ENCODE results near the gene WWOX. TPM values are rescaled to one million over a fixed set of nuclear protein-coding genes. Genes with fewer than 3 reads are reported as not detected.

Gene WWOX
- polyA plus RNA-seq, 4 donors: 4.9 to 15.8 (median 7.0) TPM

- Histone ChIP-seq H3K36me3 (ENCODE audit: control insufficient read depth in 3 of 3, insufficient read depth in 2 of 3, low read depth in 1 of 3, low read length in 3 of 3) (no peaks in the 10 kb centered on the region), H3K27ac (ENCODE audit: low read depth in 1 of 3, low read length in 2 of 3) (no peak overlapping the region), H3K27me3 (ENCODE audit: control insufficient read depth in 3 of 3, insufficient read depth in 3 of 3, low read length in 3 of 3) (no peaks in the 10 kb centered on the region), H3K4me1 (ENCODE audit: control insufficient read depth in 3 of 3, insufficient read depth in 2 of 3, low read depth in 1 of 3, low read length in 2 of 3) (peaks cover 3 to 14% (median 3%) of the 10 kb centered on the region in 3 donors), H3K9me3 (ENCODE audit: control insufficient read depth in 2 of 2, insufficient read depth in 1 of 2, low read depth in 1 of 2, low read length in 1 of 2) (no peaks in the 10 kb centered on the region), H3K4me3 (ENCODE audit: low read depth in 1 of 3, low read length in 3 of 3) (no peak overlapping the region)
- DNase-seq: no peak
- no peak for FAIRE-seq
- 90 to 93% (median 90%) methylated on average over 13 of the region's 13 CpGs for WGBS, 3 donors
Observed at GRCh38 chr16:79159261-79160049, 1060.0 kb downstream of the WWOX start.

- no peaks in the 10 kb centered on the region for H3K9me3 ChIP-seq (ENCODE audit: control insufficient read depth in 2 of 2, insufficient read depth in 1 of 2, low read depth in 1 of 2, low read length in 1 of 2)
- no peaks in the 10 kb centered on the region for H3K36me3 ChIP-seq (ENCODE audit: control insufficient read depth in 3 of 3, insufficient read depth in 2 of 3, low read depth in 1 of 3, low read length in 3 of 3)
- no peak overlapping the region for H3K4me3 ChIP-seq (ENCODE audit: low read depth in 1 of 3, low read length in 3 of 3)
- no peak for DNase-seq
- WGBS, 3 donors: 79 to 96% (median 93%) methylated on average over 3 of the region's 3 CpGs
- no peaks in the 10 kb centered on the region for H3K27me3 ChIP-seq (ENCODE audit: control insufficient read depth in 3 of 3, insufficient read depth in 3 of 3, low read length in 3 of 3)
- FAIRE-seq: no peak
- peak overlapping the region in 1 of 3 donors; percentile 58 for H3K27ac ChIP-seq (ENCODE audit: low read depth in 1 of 3, low read length in 2 of 3)
- H3K4me1 ChIP-seq (ENCODE audit: control insufficient read depth in 3 of 3, insufficient read depth in 2 of 3, low read depth in 1 of 3, low read length in 2 of 3): peaks cover 3 to 14% (median 3%) of the 10 kb centered on the region in 3 donors
Observed at GRCh38 chr16:79162977-79163376, 1063.5 kb downstream of the WWOX start.

- Histone ChIP-seq H3K36me3 (ENCODE audit: control insufficient read depth in 3 of 3, insufficient read depth in 2 of 3, low read depth in 1 of 3, low read length in 3 of 3) (no peaks in the 10 kb centered on the region), H3K4me3 (ENCODE audit: low read depth in 1 of 3, low read length in 3 of 3) (peak overlapping the region in 2 of 3 donors; percentile 11 to 18), H3K27ac (ENCODE audit: low read depth in 1 of 3, low read length in 2 of 3) (peak overlapping the region in 2 of 3 donors; percentile 57 to 58), H3K27me3 (ENCODE audit: control insufficient read depth in 3 of 3, insufficient read depth in 3 of 3, low read length in 3 of 3) (no peaks in the 10 kb centered on the region), H3K4me1 (ENCODE audit: control insufficient read depth in 3 of 3, insufficient read depth in 2 of 3, low read depth in 1 of 3, low read length in 2 of 3) (peaks cover 3 to 18% (median 3%) of the 10 kb centered on the region in 3 donors), H3K9me3 (ENCODE audit: control insufficient read depth in 2 of 2, insufficient read depth in 1 of 2, low read depth in 1 of 2, low read length in 1 of 2) (no peaks in the 10 kb centered on the region)
- WGBS, 3 donors: 17 to 31% (median 29%) methylated on average over 13 of the region's 13 CpGs
- peak; percentile 45 to 77 for DNase-seq
- FAIRE-seq: no peak
Observed at GRCh38 chr16:79163691-79164387, 1064.4 kb downstream of the WWOX start.

GRCh38 chr16:79164388-79164995 is 1065.0 kb downstream of the WWOX start:
- no peak for FAIRE-seq
- Histone ChIP-seq H3K36me3 (ENCODE audit: control insufficient read depth in 3 of 3, insufficient read depth in 2 of 3, low read depth in 1 of 3, low read length in 3 of 3) (no peaks in the 10 kb centered on the region), H3K27me3 (ENCODE audit: control insufficient read depth in 3 of 3, insufficient read depth in 3 of 3, low read length in 3 of 3) (no peaks in the 10 kb centered on the region), H3K4me1 (ENCODE audit: control insufficient read depth in 3 of 3, insufficient read depth in 2 of 3, low read depth in 1 of 3, low read length in 2 of 3) (peaks cover 3 to 25% (median 4%) of the 10 kb centered on the region in 3 donors), H3K9me3 (ENCODE audit: control insufficient read depth in 2 of 2, insufficient read depth in 1 of 2, low read depth in 1 of 2, low read length in 1 of 2) (no peaks in the 10 kb centered on the region), H3K27ac (ENCODE audit: low read depth in 1 of 3, low read length in 2 of 3) (peak overlapping the region in 1 of 3 donors; percentile 58), H3K4me3 (ENCODE audit: low read depth in 1 of 3, low read length in 3 of 3) (no peak overlapping the region)
- DNase-seq: no peak
- WGBS, 3 donors: 83 to 94% (median 89%) methylated on average over 10 of the region's 10 CpGs

GRCh38 chr16:79165079-79165478 is 1065.6 kb downstream of the WWOX start:
- no peaks in the 10 kb centered on the region for H3K27me3 ChIP-seq (ENCODE audit: control insufficient read depth in 3 of 3, insufficient read depth in 3 of 3, low read length in 3 of 3)
- H3K27ac ChIP-seq (ENCODE audit: low read depth in 1 of 3, low read length in 2 of 3): no peak overlapping the region

GRCh38 chr16:79165506-79165905 is 1066.1 kb downstream of the WWOX start:
- Histone ChIP-seq H3K4me1 (ENCODE audit: control insufficient read depth in 3 of 3, insufficient read depth in 2 of 3, low read depth in 1 of 3, low read length in 2 of 3) (peaks cover 3 to 27% (median 4%) of the 10 kb centered on the region in 3 donors), H3K9me3 (ENCODE audit: control insufficient read depth in 2 of 2, insufficient read depth in 1 of 2, low read depth in 1 of 2, low read length in 1 of 2) (no peaks in the 10 kb centered on the region), H3K4me3 (ENCODE audit: low read depth in 1 of 3, low read length in 3 of 3) (no peak overlapping the region), H3K27ac (ENCODE audit: low read depth in 1 of 3, low read length in 2 of 3) (no peak overlapping the region), H3K27me3 (ENCODE audit: control insufficient read depth in 3 of 3, insufficient read depth in 3 of 3, low read length in 3 of 3) (no peaks in the 10 kb centered on the region), H3K36me3 (ENCODE audit: control insufficient read depth in 3 of 3, insufficient read depth in 2 of 3, low read depth in 1 of 3, low read length in 3 of 3) (no peaks in the 10 kb centered on the region)
- FAIRE-seq: no peak
- 79 to 86% (median 86%) methylated on average over 9 of the region's 9 CpGs for WGBS, 3 donors
- no peak for DNase-seq

More at GRCh38 chr16:79165079-79165478, 1065.6 kb downstream of the WWOX start:
- Histone ChIP-seq H3K9me3 (ENCODE audit: control insufficient read depth in 2 of 2, insufficient read depth in 1 of 2, low read depth in 1 of 2, low read length in 1 of 2) (no peaks in the 10 kb centered on the region), H3K36me3 (ENCODE audit: control insufficient read depth in 3 of 3, insufficient read depth in 2 of 3, low read depth in 1 of 3, low read length in 3 of 3) (no peaks in the 10 kb centered on the region), H3K4me3 (ENCODE audit: low read depth in 1 of 3, low read length in 3 of 3) (no peak overlapping the region), H3K4me1 (ENCODE audit: control insufficient read depth in 3 of 3, insufficient read depth in 2 of 3, low read depth in 1 of 3, low read length in 2 of 3) (peaks cover 3 to 27% (median 4%) of the 10 kb centered on the region in 3 donors)
- WGBS, 3 donors: 85 to 94% (median 87%) methylated on average over 9 of the region's 9 CpGs
- DNase-seq: no peak
- FAIRE-seq: no peak

GRCh38 chr16:79167893-79168292 is 1068.4 kb downstream of the WWOX start:
- no peaks in the 10 kb centered on the region for H3K27me3 ChIP-seq (ENCODE audit: control insufficient read depth in 3 of 3, insufficient read depth in 3 of 3, low read length in 3 of 3)
- H3K4me1 ChIP-seq (ENCODE audit: control insufficient read depth in 3 of 3, insufficient read depth in 2 of 3, low read depth in 1 of 3, low read length in 2 of 3): peaks cover 3 to 24% (median 4%) of the 10 kb centered on the region in 3 donors
- H3K36me3 ChIP-seq (ENCODE audit: control insufficient read depth in 3 of 3, insufficient read depth in 2 of 3, low read depth in 1 of 3, low read length in 3 of 3): no peaks in the 10 kb centered on the region
- H3K4me3 ChIP-seq (ENCODE audit: low read depth in 1 of 3, low read length in 3 of 3): no peak overlapping the region
- WGBS, 3 donors: 94 to 97% (median 96%) methylated on average over 2 of the region's 2 CpGs
- FAIRE-seq: no peak
- H3K27ac ChIP-seq (ENCODE audit: low read depth in 1 of 3, low read length in 2 of 3): no peak overlapping the region
- H3K9me3 ChIP-seq (ENCODE audit: control insufficient read depth in 2 of 2, insufficient read depth in 1 of 2, low read depth in 1 of 2, low read length in 1 of 2): no peaks in the 10 kb centered on the region
- DNase-seq: no peak

GRCh38 chr16:79168321-79168720 is 1068.9 kb downstream of the WWOX start:
- Histone ChIP-seq H3K36me3 (ENCODE audit: control insufficient read depth in 3 of 3, insufficient read depth in 2 of 3, low read depth in 1 of 3, low read length in 3 of 3) (no peaks in the 10 kb centered on the region), H3K27ac (ENCODE audit: low read depth in 1 of 3, low read length in 2 of 3) (no peak overlapping the region), H3K4me1 (ENCODE audit: control insufficient read depth in 3 of 3, insufficient read depth in 2 of 3, low read depth in 1 of 3, low read length in 2 of 3) (peaks cover 3 to 19% (median 4%) of the 10 kb centered on the region in 3 donors), H3K4me3 (ENCODE audit: low read depth in 1 of 3, low read length in 3 of 3) (no peak overlapping the region), H3K27me3 (ENCODE audit: control insufficient read depth in 3 of 3, insufficient read depth in 3 of 3, low read length in 3 of 3) (no peaks in the 10 kb centered on the region), H3K9me3 (ENCODE audit: control insufficient read depth in 2 of 2, insufficient read depth in 1 of 2, low read depth in 1 of 2, low read length in 1 of 2) (no peaks in the 10 kb centered on the region)
- DNase-seq: no peak
- 66 to 83% (median 78%) methylated on average over 2 of the region's 2 CpGs for WGBS, 3 donors
- no peak for FAIRE-seq
